ENCODE results near the gene DNHD1.

DNA sequence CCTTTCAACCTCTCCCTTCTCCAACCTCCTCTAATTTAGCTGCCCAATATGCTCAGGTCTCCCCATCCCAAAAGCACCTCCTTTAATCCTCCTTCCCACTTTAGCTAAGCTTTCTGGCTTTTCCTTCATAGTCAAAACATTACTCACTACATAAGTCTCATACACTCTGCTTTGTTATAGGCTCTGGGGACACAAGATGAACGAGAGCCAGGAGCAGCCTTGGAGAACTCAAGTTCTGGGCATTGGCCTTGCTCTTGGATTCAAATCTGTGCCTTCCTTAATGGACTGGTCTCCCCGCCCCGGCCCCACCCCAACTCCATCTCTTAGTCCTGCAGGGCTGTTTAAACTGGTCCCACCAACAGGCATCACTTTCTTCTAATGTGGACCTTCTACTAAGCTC lies 44.9 kb upstream of the DNHD1 start:
- TF ChIP-seq, protein P1, sequence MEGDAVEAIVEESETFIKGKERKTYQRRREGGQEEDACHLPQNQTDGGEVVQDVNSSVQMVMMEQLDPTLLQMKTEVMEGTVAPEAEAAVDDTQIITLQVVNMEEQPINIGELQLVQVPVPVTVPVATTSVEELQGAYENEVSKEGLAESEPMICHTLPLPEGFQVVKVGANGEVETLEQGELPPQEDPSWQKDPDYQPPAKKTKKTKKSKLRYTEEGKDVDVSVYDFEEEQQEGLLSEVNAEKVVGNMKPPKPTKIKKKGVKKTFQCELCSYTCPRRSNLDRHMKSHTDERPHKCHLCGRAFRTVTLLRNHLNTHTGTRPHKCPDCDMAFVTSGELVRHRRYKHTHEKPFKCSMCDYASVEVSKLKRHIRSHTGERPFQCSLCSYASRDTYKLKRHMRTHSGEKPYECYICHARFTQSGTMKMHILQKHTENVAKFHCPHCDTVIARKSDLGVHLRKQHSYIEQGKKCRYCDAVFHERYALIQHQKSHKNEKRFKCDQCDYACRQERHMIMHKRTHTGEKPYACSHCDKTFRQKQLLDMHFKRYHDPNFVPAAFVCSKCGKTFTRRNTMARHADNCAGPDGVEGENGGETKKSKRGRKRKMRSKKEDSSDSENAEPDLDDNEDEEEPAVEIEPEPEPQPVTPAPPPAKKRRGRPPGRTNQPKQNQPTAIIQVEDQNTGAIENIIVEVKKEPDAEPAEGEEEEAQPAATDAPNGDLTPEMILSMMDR (conservative IDR thresholded peaks at IDR 0.05) = no peak
- no peak for TF ChIP-seq EZH2 (IDR thresholded peaks at IDR 0.05; ENCODE audit: low read depth)

All from PC-9 (cell line).